Measurements from ENCODE around the gene DPCD. TPM values are rescaled to one million over a fixed set of nuclear protein-coding genes. Genes with fewer than 3 reads are reported as not detected.

DPCD gene
- total and polyA plus RNA-seq, 10 donors: 3.2 to 9.6 (median 4.5) TPM

- no peaks in the 10 kb centered on the region for H3K36me3 ChIP-seq
- peak; percentile 15 for DNase-seq
- intact Hi-C loops (cut with DNase I; ENCODE audit: low total_unique reads): no loop called here
Observed at GRCh38 chr10:101595591-101596433, 7.7 kb downstream of the DPCD start.

DNA sequence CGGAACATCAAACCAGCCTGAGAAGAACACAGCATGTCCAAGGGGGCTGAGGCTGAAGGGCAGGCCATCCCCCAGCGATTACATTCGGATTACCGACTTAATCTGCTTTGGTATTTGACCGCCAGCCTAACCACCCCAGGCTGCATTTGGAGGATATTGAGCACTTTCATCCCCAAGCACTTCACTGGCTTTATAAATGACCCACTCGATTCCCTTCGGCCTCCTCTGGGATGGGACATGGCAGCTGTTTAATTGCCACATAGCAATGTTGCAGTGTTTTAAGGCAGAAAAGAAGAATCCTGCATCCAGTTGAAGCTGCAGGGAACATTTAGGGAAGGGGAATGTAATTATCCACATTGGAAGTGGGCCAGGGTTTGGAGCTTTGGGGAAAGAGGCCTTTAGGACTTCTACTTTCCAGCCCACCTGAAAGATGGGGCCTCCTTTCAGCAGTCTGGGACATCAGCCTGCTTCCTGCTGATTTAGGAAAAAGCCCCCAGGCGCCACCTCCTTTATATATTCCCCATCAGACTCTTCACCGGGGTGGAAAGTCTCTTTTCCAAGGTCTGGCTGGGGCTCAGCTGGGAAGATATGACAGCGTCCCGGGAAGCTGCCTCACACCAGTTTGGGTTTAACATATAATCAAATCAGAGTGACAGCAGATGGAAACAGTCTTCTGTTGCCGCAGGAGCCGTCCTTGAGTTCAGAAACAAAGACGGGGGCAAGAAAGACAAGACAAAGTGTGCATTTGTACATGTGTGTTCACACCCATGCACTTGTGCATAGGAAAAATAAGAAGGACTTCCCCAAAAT is 9.2 kb downstream of the DPCD start:
- no peaks in the 10 kb centered on the region for H3K36me3 ChIP-seq
- H3K27me3 ChIP-seq (replicated peaks in 1 of 7): no peaks in the 10 kb centered on the region
- intact Hi-C loops (cut with DNase I; ENCODE audit: low total_unique reads): no loop called here
- H3K4me1 ChIP-seq: peaks cover 0 to 7% (median 0%) of the 10 kb centered on the region in 6 donors
- H3K4me3 ChIP-seq: no peak overlapping the region
- TF ChIP-seq, protein P1, sequence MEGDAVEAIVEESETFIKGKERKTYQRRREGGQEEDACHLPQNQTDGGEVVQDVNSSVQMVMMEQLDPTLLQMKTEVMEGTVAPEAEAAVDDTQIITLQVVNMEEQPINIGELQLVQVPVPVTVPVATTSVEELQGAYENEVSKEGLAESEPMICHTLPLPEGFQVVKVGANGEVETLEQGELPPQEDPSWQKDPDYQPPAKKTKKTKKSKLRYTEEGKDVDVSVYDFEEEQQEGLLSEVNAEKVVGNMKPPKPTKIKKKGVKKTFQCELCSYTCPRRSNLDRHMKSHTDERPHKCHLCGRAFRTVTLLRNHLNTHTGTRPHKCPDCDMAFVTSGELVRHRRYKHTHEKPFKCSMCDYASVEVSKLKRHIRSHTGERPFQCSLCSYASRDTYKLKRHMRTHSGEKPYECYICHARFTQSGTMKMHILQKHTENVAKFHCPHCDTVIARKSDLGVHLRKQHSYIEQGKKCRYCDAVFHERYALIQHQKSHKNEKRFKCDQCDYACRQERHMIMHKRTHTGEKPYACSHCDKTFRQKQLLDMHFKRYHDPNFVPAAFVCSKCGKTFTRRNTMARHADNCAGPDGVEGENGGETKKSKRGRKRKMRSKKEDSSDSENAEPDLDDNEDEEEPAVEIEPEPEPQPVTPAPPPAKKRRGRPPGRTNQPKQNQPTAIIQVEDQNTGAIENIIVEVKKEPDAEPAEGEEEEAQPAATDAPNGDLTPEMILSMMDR (IDR thresholded peaks at IDR 0.05 in 8 of 11, conservative IDR thresholded peaks at IDR 0.05 in 3 of 11): no peak
- TF ChIP-seq POLR2AphosphoS5 (IDR thresholded peaks at IDR 0.05): no peak
- no peak for TF ChIP-seq POLR2A (IDR thresholded peaks at IDR 0.05)
- 85 to 91% (median 88%) methylated on average over 14 of the region's 14 CpGs for WGBS, 5 donors
- DNase-seq: peak; percentile 33
- no peak overlapping the region for H3K27ac ChIP-seq
- no peaks in the 10 kb centered on the region for H3K9me3 ChIP-seq

More at GRCh38 chr10:101595591-101596433, 7.7 kb downstream of the DPCD start:
- Histone ChIP-seq H3K27ac (no peak overlapping the region), H3K9me3 (no peaks in the 10 kb centered on the region), H3K27me3 (replicated peaks in 1 of 7) (no peaks in the 10 kb centered on the region), H3K4me3 (no peak overlapping the region), H3K4me1 (peaks cover 0 to 7% (median 0%) of the 10 kb centered on the region in 6 donors)
- WGBS, 5 donors: 90 to 96% (median 93%) methylated on average over 13 of the region's 13 CpGs
- TF ChIP-seq POLR2A (IDR thresholded peaks at IDR 0.05): no peak

GRCh38 chr10:101601541-101601940 is 13.4 kb downstream of the DPCD start:
- Histone ChIP-seq H3K27ac (no peak overlapping the region), H3K27me3 (replicated peaks in 1 of 7) (no peaks in the 10 kb centered on the region), H3K4me3 (no peak overlapping the region), H3K4me1 (no peaks in the 10 kb centered on the region), H3K36me3 (peaks cover 0 to 31% (median 10%) of the 10 kb centered on the region in 6 donors), H3K9me3 (no peaks in the 10 kb centered on the region)
- 43 to 68% (median 51%) methylated on average over 1 of the region's 1 CpG; no CpG with 5 or more reads in 1 of the 5 donors for WGBS, 5 donors
- DNase-seq: peak; percentile 46
- intact Hi-C loops (cut with DNase I; ENCODE audit: low total_unique reads): loop anchor here (10.0 kb wide), 1 partner anchor 183 kb away; the partner anchor contains the start of gene NPM3
- TF ChIP-seq, protein P1 (IDR thresholded peaks at IDR 0.05 in 8 of 11, conservative IDR thresholded peaks at IDR 0.05 in 3 of 11): no peak
- TF ChIP-seq POLR2A (IDR thresholded peaks at IDR 0.05) (no peak), POLR2AphosphoS5 (IDR thresholded peaks at IDR 0.05) (no peak)

- Histone ChIP-seq H3K4me1 (no peaks in the 10 kb centered on the region), H3K36me3 (peaks cover 0 to 44% (median 16%) of the 10 kb centered on the region in 6 donors), H3K27me3 (replicated peaks in 1 of 7) (no peaks in the 10 kb centered on the region), H3K9me3 (no peaks in the 10 kb centered on the region), H3K4me3 (no peak overlapping the region), H3K27ac (no peak overlapping the region)
- intact Hi-C loops (cut with DNase I; ENCODE audit: low total_unique reads): loop anchor here (10.0 kb wide), 1 partner anchor 182 kb away; the partner anchor contains the start of gene NPM3
- peak; percentile 86 for DNase-seq
- no peak for TF ChIP-seq POLR2A (IDR thresholded peaks at IDR 0.05)
- TF ChIP-seq POLR2AphosphoS5 (IDR thresholded peaks at IDR 0.05): peak in 2 of 3 donors; percentile 47 to 56
- TF ChIP-seq, protein P1 (IDR thresholded peaks at IDR 0.05 in 8 of 11, conservative IDR thresholded peaks at IDR 0.05 in 3 of 11): peak; percentile 45 to 86 (median 74)
- 58 to 72% (median 61%) methylated on average over 6 of the region's 6 CpGs for WGBS, 5 donors
Observed at GRCh38 chr10:101602761-101603398, 14.8 kb downstream of the DPCD start.

Data from spleen (tissue), 11 donors.